ENCODE data around the gene LBR.

DNA sequence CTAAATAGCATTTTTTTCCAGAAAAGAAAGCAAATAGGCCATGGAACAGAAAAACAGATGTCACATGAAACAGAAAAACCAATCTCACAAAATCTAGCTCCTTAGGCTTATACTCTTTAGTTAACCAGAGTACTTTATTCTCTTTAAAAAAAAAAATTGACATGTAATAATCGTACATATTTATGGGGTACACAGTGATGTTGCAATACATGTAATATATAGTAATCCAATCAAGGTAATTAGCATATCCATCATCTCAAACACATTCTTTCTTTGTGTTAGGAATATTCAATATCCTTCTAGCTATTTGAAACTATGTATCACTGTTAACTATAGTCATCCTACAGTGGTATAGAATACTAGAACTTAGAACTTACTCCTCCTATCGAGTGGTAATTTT lies 20.1 kb downstream of the LBR start:
- TF ChIP-seq ZNF384 (IDR thresholded peaks at IDR 0.05) = no peak
- no peak for TF ChIP-seq FOXK2 (IDR thresholded peaks at IDR 0.05)
- TF ChIP-seq ELF4 (IDR thresholded peaks at IDR 0.05) = no peak
- TF ChIP-seq, protein P1, sequence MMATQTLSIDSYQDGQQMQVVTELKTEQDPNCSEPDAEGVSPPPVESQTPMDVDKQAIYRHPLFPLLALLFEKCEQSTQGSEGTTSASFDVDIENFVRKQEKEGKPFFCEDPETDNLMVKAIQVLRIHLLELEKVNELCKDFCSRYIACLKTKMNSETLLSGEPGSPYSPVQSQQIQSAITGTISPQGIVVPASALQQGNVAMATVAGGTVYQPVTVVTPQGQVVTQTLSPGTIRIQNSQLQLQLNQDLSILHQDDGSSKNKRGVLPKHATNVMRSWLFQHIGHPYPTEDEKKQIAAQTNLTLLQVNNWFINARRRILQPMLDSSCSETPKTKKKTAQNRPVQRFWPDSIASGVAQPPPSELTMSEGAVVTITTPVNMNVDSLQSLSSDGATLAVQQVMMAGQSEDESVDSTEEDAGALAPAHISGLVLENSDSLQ (IDR thresholded peaks at IDR 0.05) = no peak
- no peak for TF ChIP-seq FOXA1 (IDR thresholded peaks at IDR 0.05)
- TF ChIP-seq L3MBTL2 (conservative IDR thresholded peaks at IDR 0.05) = no peak

Measured in HEK293T (cell line).